Medulla oblongata (tissue), 1 donor: ENCODE data around the gene NUP85.
A peak's percentile ranks its signal among the peaks of the same experiment; 100 is the strongest.
"Not testable (repeated sequence)": the region's sequence is repeated elsewhere in the genome, so short reads cannot be mapped to it uniquely, and the experiment has no call there.

Experiments used
- DNase-seq: peaks from one replicate; pipeline ENCODE4 v3.0.0-alpha.2; 2015; ENCODE audit errors: extremely low spot score

The NUP85 gene, protein sequence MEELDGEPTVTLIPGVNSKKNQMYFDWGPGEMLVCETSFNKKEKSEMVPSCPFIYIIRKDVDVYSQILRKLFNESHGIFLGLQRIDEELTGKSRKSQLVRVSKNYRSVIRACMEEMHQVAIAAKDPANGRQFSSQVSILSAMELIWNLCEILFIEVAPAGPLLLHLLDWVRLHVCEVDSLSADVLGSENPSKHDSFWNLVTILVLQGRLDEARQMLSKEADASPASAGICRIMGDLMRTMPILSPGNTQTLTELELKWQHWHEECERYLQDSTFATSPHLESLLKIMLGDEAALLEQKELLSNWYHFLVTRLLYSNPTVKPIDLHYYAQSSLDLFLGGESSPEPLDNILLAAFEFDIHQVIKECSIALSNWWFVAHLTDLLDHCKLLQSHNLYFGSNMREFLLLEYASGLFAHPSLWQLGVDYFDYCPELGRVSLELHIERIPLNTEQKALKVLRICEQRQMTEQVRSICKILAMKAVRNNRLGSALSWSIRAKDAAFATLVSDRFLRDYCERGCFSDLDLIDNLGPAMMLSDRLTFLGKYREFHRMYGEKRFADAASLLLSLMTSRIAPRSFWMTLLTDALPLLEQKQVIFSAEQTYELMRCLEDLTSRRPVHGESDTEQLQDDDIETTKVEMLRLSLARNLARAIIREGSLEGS

DNA sequence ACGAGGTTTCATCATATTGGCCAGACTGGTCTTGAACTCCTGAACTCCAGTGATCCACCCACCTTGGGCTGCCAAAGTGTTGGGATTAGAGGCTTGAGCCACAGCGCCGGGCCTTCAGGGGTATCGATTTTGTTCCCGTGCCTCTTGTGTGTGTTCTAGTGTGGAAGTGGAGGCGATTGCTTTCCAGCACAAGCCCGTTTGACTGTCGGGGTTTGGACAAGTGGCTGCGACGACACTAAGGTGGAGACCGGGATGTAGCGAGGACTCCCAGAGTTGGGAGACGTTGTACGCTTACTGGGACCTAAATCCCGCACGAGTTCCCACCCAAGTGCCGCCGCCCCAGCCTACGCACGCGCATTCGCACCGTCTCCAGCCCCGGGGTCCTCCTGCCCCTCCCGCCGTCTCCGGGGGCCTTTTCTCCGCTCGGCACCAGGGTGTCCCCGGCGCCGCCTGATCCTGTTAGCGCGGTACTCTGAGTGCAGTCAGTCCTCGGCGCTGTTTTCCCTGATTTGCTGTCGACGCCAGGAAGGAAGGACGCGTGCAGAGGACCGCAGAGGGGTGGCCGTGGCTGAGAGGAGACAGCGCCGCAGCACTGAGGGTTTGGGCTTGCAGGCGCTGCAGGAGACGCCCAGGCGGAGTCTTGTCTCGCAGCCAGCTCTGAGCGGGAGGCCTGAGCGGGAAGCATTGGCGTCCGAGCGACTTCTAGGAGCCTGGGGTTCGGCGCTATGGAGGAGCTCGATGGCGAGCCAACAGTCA lies at the start of gene NUP85:
Gene NUP85 (plus strand): TSS at position 643 of the 756 bp plus-strand sequence. CDS start 83 bp downstream, at position 726.
- peak; percentile 91 for DNase-seq

DNA sequence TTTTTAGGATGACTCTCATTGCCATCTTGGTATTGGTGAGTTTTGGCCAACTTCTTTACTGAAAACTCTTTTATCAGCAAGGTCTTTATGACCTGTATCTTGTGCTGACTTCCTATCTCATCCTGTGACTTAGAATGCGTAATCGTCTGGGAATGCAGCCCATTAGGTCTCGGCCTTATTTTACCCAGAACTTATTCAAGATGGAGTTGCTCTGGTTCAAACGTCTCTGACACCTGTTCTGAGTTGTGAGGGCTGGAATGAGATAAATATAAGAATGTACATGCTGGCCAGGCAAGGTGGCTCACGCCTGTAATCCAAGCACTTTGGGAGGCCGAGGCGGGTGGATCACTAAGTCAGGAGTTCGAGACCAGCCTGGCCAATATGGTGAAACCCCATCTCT lies 47.0 kb upstream of the NUP85 start:
- DNase-seq = not testable (repeated sequence)

DNA sequence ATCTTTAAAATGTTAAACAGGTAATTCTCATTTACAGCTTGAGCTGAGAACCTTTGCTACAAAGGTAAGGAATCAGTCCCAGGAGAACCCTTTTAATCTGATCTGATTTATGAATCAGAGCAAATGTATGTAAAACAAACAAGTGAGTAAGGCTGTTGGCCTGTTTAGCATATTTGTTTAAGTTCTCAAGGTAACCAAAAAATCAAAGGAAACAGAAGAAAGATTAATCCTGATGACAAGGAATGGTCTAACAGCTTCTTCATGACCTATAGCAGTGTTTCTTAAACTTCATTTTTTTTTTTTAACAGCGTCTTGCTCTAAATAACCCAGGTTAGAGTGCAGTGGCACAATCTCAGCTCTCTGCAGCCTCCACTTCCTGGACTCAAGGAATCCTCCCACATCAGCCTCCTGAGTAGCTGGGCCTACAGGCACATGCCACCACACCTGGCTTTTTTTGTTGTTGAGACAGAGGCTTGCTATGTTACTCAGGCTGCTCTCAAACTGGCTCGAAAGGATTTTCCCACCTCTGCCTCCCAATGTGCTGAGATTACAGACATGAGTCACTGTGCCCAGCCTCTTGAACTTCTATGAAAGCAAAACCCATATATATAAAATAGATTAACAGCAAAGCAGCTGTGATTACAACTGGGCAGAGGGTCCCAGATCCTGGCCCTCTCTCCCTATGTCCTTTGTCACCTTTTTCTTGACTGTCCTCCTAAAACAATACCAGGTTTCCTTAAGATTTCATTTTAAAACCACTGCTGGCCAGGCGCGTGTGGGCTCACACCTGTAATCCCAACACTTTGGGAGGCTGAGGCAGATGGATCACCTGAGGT lies 46.1 kb upstream of the NUP85 start:
- DNase-seq = no peak

DNA sequence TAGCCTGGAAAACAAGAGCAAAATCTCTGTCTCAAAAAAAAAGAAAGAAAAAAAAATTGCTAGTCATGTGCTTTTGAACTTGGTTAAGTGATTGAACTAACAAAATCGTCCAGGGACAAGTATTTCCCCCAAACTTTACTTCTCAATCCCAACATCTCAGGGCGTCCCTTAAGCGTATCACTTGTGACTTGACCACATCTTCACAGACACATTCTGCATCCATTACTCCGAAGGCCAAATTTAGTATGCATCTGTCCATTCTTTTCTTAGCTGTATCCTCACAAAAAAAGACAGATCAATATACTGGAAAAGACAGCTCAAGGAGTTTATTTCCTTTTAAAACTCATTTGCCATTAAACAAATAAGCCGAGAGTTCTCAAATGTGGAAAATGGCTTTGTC lies 45.3 kb upstream of the NUP85 start:
- no peak for DNase-seq

DNA sequence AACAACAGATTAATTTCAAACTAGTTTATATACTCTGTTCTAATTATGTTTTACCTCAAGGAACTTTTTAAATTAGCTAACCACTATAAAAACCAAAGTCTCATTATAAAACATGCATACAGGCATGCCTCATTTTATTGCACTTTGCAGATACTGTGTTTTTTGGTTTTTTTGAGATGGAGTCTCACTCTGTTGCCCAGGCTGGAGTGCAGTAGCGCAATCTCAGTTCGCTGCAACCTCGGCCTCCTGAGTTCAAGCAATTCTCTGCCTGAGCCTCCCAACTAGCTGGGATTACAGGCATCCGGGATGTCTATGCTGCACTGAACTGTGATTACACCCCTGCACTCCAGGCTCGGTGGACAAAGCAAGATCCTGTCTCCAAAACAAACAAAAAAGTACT lies 42.4 kb upstream of the NUP85 start:
- DNase-seq = no peak

DNA sequence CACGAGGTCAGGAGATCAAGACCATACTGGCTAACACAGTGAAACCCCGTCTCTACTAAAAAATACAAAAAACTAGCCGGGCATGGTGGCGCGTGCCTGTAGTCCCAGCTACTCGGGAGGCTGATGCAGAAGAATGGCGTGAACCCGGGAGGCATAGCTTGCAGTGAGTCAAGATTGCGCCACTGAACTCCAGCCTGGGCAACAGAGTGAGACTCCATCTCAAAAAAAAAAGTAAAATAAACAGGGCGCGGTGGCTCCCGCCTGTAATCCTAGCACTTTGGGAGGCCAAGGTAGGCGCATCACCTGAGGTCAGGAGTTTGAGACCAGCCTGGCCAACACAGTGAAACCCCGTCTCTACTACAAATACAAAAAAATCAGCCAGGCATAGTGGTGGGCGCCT lies 40.9 kb upstream of the NUP85 start:
- DNase-seq = not testable (repeated sequence)

DNA sequence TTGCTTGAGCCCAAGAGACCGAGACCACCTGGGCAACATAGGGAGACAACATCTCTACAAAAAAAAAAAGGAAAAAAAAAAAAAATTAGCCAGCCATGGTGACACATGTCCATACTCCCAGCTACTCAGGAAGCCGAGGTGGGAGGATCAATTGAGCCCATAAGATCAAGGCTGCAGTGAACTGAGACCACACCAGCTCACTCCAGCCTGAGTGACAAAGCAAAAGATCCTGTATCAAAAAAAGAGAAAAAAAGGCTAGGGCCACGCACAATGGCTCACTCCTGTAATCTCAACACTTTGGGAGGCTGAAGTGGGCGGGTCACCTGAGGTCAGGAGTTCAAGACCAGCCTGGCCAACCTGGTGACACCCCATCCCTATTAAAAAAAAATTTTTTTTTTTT lies 36.5 kb upstream of the NUP85 start:
- DNase-seq = no peak

DNA sequence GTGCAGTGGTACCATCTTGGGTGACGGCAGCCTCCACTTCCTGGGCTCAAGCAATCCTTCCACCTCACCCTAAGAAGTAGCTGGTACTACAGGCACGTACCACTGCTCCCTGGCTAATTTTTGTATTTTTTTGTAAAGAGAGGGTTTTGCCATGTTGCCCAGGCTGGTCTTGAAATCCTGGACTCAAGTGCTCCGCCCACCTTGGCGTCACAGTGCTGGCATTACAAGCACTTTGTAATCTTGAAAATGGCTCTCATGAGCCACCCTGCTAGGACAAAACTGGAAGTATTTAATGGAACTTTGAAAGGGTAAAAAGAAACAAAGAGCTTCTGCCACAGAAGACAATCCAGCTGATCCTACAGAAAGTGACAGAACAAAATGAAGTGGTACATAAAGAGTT lies 32.0 kb upstream of the NUP85 start:
- DNase-seq = no peak

DNA sequence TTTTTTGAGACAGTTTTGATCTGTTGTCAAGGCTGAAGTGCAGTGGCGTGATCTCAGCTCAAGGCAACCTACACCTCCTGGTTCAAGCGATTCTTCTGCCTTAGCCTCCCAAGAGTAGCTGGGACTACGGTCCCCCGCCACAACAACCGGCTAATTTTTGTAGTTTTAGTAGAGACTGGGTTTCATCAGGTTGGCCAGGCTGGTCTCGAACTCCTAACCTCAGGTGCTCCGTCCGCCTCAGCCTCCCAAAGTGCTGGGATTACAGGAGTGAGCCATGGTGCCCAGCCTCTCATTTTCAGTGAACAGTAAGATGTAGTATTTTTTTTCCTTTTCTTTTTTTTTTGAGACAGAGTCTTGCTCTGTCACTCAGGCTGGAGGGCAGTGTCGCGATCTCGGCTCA lies 30.5 kb upstream of the NUP85 start:
- no peak for DNase-seq

DNA sequence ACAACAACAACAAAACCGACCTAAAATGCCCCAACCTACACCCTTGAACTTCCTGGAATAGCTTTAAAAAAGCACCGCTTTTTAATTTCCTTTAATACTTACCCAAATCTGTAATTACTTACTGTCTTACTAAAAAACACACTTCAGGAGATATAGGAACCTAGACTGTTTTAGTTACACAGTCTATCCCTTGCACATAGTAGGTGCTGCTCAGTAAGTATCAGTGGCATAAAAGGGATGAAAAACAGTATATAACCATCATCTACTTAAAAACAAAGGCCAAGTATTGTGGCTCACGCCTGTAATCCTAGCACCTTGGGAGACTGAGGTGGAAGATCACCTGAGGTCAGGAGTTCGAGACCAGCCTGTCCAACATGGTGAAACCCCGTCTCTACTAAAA lies 28.9 kb upstream of the NUP85 start:
- DNase-seq = no peak

DNA sequence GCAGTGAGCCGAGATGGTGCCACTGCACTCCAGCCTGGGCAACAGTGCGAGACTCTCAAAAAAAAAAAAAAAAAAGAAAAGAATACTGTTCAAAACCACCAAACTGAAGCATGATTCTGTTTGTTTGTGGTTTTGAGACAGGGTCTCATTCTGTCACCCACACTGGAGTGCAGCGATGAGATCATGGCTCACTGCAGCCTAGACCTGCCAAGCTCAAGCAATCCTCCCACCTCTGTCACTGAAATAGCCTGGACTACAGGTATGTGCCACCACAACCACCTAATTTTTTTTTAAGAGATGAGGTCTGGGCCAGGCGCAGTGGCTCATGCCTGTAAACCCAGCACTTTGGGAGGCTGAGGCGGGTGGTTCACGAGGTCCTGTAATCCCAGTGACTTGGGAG lies 27.0 kb upstream of the NUP85 start:
- no peak for DNase-seq

DNA sequence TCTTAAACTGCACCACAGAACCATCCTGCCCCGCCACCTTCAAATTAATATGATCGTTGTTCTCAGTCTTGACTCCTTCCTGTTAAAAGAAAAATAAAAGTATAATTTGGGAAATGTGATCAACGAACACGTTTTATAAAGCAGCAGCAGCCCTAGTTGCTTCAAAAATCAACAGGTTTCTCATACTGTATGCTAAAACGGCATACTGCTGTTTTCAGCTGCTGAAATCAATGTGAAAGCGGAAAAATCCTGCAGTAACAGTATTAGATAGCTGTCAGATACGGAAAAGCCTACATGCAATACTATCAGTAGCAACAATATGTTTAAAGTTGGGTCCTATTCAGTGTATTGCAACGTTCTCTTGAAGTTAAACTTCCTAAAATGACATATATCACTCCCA lies 24.4 kb upstream of the NUP85 start:
- peak; percentile 4 for DNase-seq

DNA sequence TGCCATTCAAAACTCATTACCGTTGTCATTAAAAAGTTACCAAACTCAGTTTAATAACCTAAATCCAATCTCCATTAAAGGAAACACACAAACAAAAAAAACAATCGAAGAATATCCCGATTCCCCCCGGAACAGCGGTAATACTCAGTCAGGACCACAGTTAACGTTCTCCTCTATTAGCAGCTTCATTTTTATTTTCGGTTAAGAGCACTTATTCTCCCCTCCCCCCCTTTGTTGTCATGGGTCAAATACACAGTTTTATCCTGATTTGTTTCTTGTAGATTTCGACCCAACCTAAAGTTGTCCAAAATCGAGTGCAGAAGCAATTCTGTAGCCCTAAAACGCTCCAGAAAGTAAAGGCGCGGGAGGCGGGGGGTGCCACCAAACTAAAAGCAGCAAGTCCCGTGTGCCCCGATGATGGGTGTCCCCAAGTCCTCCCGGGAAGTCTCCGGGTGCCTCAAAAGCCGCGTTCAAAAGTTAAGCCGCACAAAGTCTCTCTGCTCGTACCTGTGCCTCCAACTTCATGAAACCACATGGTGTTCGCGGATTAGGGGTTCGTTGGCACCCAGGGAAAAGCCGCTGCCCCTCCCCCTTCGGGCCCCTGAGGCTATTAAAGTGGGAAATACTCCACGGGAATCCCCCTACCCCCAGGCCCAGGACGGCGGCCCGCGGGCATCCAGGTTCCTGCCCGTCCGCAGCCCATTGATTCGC lies 23.7 kb upstream of the NUP85 start:
- peak; percentile 50 for DNase-seq

DNA sequence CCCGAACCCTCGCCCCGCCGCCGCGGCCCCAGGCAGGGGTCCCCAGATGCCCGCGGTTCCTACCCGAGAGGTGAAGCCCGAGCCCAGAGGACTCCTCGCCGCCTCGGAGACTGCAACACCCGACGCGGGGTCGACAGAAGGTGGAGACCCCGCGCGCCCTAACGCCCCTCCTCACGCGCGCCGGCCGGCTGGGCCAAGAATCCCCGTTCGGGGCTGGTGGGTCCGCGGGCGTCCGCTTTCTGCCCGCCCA lies 23.2 kb upstream of the NUP85 start:
- no peak for DNase-seq

DNA sequence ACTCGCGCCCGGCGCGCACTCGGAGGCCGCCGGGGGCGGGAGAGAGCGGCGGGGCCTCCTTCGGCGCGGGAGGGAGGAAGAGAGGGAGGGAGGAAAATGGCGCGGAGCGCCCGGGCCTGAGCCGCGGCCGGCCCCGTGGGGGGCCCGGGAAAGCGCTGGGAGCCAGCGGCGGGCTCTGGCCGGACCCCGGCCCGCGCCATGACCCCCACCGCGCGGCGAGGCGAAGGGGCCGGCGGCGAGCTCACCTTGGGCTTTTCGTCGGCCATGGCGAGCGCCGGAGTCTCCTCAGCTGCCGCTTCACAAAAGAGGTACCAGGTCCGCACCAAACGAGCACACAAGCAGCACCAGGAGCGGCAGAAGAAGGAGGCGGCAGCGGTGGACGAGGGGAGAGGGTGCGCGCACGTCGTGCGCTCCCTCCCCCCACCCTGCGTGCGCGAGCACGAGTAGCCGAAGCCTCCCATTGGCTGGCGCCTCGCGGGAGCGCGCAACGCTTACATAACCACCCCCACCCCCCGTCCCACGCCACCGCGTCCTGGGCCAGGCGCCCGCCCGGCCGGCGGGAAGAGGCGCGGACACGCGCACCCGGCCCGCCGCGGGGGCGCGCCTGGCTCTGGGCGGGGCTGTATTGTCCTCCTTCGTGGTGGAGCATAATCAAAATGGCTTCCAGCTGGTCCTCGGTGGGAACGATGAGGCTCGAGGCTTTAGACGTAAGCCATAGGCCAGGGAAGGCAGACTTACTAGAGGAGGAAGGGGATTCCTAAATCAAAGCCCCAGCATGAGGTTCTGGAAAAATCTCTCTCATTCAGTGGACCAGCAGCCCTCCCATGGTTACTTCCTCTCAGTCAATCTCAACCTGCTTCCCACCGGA lies 22.7 kb upstream of the NUP85 start, which contains the start of gene SUMO2:
Gene SUMO2 (minus strand): TSS at position 391 of the 868 bp plus-strand sequence. CDS start 125 bp downstream, at position 266.
- DNase-seq = peak; percentile 94

DNA sequence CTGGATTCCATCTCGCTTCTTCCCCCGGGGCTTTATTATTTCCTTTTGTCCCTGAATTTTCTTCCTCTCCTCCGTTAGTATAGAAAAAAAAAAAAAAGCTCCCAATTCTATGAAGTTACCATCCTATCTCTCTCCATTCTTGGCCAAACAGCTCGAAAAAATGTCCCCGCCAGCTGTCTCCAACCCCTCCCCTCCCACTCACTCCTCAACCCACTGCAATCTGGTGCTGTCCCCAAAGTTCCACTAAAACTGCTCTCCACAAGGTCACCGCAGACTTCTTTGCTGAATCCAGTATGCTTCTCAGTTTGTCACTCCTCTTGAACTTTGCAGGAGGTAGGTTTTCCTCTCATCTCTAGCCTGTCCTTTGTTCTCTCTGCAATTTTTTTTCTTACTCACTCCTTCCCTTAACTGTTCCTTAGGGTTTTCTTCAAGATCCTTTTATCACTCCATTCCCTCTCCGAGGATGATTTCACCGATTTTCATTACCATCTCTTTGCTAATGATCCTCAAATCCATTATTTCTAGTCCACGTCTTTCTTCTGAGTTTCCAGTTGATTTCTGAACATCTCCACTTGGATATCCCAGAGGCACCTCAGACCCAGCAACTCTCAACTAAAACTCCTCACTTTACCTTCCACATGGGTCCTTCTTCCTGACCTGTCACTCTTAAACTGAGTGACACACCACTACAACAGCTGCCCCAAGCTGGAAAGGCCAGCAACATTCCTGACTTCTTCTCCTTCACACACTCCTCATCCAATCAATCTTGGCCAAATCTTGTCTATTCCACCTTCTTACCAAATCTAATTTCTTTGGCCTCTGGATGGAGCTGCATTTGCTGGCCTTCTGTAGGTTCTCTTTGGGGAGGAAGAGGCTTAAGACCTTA lies 21.2 kb upstream of the NUP85 start:
- DNase-seq = no peak

DNA sequence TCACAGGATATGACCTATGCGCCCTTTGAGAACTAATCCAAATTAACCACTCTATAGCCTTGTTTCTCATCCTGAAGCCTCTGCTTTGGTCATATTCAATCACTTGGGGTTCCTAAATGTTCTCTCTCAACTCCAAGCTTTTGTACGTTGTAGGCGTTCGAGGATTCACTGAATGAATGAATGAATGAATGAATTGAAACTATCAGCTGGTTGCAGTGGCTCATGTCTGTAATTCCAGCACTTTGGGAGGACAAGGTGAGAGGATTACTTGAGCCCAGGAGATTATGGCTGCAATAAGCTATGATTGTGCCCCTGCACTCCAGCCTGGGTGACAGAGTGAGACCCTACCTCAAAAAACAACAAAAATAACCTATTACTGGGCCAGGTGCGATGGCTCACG lies 16.9 kb upstream of the NUP85 start:
- DNase-seq = no peak

DNA sequence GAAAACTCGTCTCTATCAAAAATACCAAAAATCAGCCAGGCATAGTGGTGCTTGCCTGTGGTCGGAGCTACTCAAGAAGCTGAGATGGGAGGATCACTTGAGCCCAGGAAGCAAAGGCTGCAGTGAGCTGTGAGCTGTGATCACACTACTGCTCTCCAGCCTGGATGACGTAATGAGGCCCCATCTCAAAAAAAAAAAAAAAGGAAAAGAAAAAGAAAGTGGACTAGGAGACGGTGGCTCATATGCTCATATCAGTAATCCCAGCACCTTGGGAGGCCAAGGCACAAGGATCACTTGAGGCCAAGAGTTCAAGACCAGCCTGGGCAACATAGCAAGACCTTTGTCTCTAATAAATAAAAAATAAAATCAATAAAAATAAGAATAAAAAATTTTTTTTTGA lies 13.9 kb upstream of the NUP85 start:
- DNase-seq = no peak

DNA sequence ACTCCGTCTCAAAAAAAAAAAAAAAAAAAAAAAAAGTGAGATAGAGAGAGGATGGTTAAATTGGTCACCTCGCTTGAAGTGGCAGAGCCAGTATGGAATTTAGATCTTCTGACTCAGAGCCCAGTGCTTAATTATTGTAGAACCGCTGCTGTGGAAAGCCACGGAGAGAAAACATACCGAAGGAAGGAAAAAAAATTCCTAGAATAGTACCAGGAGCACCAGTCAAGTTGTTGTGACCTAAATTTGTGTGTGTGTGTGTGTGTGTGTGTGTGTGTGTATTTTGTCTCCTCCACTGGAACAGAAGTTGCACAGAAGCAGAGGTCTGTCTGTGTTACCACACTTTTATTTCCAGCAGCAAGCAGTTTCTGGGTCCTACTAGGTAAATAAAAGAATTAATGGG lies 10.6 kb upstream of the NUP85 start:
- no peak for DNase-seq
